GM19328 (cell line): ENCODE measurements around the gene RGS8.

ENCODE experiments used
- ATAC-seq: cut with Tn5 transposase; IDR thresholded peaks from one replicate; pipeline ENCODE4 v1.9.1; 2021; ENCODE audit warnings: mild to moderate bottlenecking, moderate library complexity; ENCODE audit not compliant: unreplicated experiment

Gene RGS8, protein sequence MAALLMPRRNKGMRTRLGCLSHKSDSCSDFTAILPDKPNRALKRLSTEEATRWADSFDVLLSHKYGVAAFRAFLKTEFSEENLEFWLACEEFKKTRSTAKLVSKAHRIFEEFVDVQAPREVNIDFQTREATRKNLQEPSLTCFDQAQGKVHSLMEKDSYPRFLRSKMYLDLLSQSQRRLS

GRCh38 chr1:182684116-182684828 is at the start of gene RGS8:
Gene RGS8, minus strand, starts transcription at chr1:182684587. Its CDS starts 14,938 bp downstream, at chr1:182669649.
- ATAC-seq: no peak

GRCh38 chr1:182731852-182732575 is 47.6 kb upstream of the RGS8 start:
- ATAC-seq: no peak

- no peak for ATAC-seq
These were observed 42.5 kb upstream of the RGS8 start for GRCh38 chr1:182726912-182727311.

- no peak for ATAC-seq
These were observed 41.2 kb upstream of the RGS8 start for GRCh38 chr1:182725259-182726255.

- no peak for ATAC-seq
These were observed 39.8 kb upstream of the RGS8 start for GRCh38 chr1:182724215-182724614.

GRCh38 chr1:182723200-182723599 is 38.8 kb upstream of the RGS8 start:
- ATAC-seq: no peak

- ATAC-seq: no peak
These were observed 37.1 kb upstream of the RGS8 start for GRCh38 chr1:182721525-182721924.

- ATAC-seq: no peak
These were observed 36.1 kb upstream of the RGS8 start for GRCh38 chr1:182720463-182720862.

- no peak for ATAC-seq
These were observed 35.2 kb upstream of the RGS8 start for GRCh38 chr1:182719553-182719952.

DNA sequence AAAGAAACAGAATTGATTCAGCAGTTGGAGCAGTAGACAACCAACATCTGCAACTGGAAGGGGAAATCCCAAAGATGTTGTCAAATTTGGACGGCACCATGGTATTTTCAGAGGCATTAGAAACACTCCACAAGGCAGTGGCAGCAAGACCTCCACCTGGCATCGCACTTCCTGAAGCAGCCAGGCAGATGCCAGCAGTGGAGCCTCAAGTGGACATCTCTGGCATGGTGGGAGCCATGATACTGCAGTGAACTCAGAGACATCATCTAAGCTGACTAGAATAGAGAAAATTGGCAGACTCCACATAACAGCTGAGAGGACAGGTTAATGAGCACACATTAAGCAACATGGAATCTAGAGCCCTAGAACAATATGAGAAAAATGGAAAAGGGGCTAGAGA is 33.9 kb upstream of the RGS8 start:
- ATAC-seq: no peak

GRCh38 chr1:182716740-182717720 is 32.6 kb upstream of the RGS8 start:
- ATAC-seq: no peak

DNA sequence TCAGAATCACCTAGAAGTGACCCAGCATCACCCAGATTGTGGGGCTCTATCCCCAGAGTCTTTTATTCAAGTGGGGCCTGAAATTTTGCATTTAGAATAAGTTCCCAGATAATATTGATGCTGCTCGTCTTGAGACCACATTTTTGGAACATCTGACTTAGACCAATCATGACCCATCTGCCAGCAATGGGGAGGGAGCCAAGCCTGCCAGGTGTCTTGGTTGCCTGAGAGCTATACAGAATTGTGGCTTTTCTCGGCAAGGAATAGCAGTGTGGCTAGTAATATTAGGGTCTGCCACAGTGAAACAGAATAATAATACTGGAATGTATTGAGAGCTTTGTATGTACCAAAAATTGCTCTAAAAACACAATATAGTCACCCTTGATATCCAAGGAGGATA is 31.1 kb upstream of the RGS8 start:
- ATAC-seq: no peak

DNA sequence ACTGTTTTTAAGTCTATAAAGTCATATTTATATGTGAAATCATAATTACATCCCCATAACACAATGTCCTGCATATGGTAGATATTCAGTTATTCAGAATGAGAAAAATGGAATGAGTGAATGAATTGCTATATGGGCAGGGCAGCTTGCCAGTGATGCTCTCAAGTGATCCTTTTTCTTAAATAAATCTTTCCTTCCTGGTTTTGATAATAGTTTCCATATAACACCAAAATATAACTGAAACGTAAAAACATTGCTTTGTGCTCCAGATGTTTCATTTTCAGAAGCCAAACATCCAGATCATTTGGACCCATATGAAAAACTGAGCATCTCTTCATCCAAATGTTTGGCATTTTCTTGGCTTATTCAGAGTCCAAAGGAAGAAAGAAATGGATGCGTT is 30.2 kb upstream of the RGS8 start:
- ATAC-seq: no peak

- no peak for ATAC-seq
These were observed 29.6 kb upstream of the RGS8 start for GRCh38 chr1:182713939-182714338.

DNA sequence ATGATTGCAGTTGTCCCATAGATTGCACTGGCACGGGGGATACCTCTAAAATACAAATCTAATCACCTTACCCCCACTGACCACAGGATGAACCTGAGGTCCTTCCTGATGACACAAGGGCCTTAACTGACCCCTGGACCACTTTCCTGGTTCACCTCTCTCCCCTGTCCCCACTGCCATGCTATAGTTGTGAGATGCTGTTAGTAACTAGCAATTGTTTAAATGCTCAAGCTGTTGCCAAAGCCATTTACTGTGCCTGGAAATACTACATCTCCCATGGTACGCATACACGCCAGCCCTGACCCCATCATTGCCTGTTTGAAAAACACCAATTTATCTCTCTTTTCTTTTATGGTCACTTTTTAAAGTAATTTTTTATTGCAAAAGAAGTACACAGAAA is 29.1 kb upstream of the RGS8 start:
- ATAC-seq: no peak

DNA sequence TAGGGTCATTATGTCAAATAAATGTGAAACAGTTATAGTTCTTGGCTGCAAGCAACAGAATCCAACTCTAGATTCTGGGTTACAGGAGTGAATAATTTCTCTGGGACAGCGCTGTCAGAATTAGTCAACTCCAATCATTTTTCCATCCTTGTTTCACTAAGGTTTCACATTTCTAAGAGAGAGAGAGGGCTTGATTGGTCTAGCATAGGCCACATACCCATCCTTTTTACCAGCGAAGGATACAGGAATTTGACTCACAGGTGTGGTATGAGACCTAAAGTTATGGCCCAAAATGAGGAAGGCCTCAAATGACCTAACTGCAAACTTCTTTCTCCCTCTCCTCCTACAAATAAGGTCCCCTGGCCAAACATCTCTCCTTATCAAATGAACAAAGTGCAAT is 25.5 kb upstream of the RGS8 start:
- no peak for ATAC-seq

DNA sequence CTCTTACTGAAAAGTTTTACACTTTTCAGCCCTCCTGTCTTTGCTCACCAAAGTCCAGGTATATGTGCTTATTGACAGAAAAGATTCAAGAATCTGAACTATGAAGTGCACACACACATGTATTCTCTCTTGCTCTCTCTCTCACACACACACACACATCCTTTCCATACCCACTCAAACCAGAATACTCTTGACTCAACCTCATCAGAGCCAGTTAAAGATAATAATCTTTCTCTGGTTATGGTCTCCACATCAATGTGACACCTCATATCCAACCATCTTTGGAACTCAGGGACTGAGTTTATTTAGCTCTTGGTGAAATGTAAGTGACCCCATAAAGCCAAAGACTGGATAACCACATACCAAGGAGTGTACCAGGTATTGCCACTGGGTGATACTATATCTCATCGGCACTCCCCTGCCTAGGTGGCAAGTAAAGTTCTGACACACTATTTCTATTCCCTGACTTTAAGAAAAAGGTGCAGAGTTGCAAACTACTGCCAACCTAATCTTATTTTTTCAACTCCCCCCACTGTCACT is 24.9 kb upstream of the RGS8 start:
- no peak for ATAC-seq

- ATAC-seq: no peak
These were observed 22.7 kb upstream of the RGS8 start for GRCh38 chr1:182707122-182707521.

GRCh38 chr1:182704677-182705076 is 20.3 kb upstream of the RGS8 start:
- ATAC-seq: no peak
